Natural killer cell treated with Interleukin-12 subunit alpha and Interleukin-12 subunit beta and Interleukin-15 and Interleukin-18, amount 100 ng/mL, for 72 hours (primary cell): ENCODE data around the gene BEGAIN. TPM values are rescaled to one million over a fixed set of nuclear protein-coding genes. Genes with fewer than 3 reads are reported as not detected.

Source experiments
- ATAC-seq, 2 donors: fragments of 150-1000 bp; cut with Tn5 transposase in 1 of 2; sonication (Bioruptor Pico), chemical (Tn5 transposase) in 1 of 2; 2 replicates each; pipeline ENCODE4 v1.10.0; 2021
- DNase-seq: peaks from one replicate; pipeline ENCODE4 v3.0.0; 2022; ENCODE audit warnings: low spot score
- H3K27ac Mint-ChIP-seq, 2 donors: 1 replicate in 1 of 2; 2 replicates in 1 of 2; pipeline ENCODE4 v1.8.0; 2022; ENCODE audit warnings: mixed read lengths in 2 of 2, mild to moderate bottlenecking in 1 of 2, moderate library complexity in 1 of 2
- H3K27me3 Mint-ChIP-seq, 2 donors: 1 replicate in 1 of 2; 2 replicates in 1 of 2; pipeline ENCODE4 v1.8.0; 2022; ENCODE audit warnings: mixed read lengths in 2 of 2
- H3K36me3 Mint-ChIP-seq: one replicate; pipeline ENCODE4 v1.8.0; 2022; ENCODE audit warnings: mixed read lengths
- H3K4me1 Mint-ChIP-seq, 2 donors: 1 replicate in 1 of 2; 2 replicates in 1 of 2; pipeline ENCODE4 v1.8.0; 2022; ENCODE audit warnings: low read depth in 2 of 2, mixed read lengths in 2 of 2, mild to moderate bottlenecking in 1 of 2
- H3K4me3 Mint-ChIP-seq: one replicate; pipeline ENCODE4 v1.8.0; 2022; ENCODE audit warnings: mixed read lengths
- H3K9me3 Mint-ChIP-seq: 2 replicates; pipeline ENCODE4 v1.8.0; 2022; ENCODE audit warnings: mixed read lengths
- total RNA-seq, 2 donors: library from RNA; stranded (reverse); gene quantifications; one replicate each; pipeline ENCODE4 v1.2.3, GENCODE V29; 2022

The BEGAIN gene
- total RNA-seq, 2 donors from 2014 or later = not detected

DNA sequence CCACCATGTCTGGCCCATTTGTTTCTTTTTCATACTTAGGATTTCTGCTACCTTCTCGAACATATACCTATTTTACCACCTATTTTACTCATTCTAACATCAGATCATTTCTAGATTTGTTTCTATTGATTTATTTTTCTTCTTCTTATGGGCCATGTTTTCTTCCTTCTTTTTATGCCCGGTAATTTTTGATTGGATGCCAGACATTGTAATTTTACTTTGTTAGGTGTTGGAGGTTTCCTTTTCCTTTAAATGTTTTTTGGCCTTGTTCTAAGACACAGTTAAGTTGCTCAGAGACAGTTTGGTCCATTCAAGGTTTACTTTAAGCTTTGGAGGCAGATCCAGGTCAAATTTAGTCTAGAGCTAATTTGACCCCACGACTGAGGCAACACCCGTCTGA, 14.7 kb upstream of the BEGAIN start:
- no peak overlapping the region for H3K27ac Mint-ChIP-seq
- DNase-seq (no peak), ATAC-seq (no peak)
- no peak overlapping the region for H3K4me3 Mint-ChIP-seq
- H3K36me3 Mint-ChIP-seq = peaks cover 21% of the 10 kb centered on the region
- H3K4me1 Mint-ChIP-seq = no peaks in the 10 kb centered on the region
- H3K27me3 Mint-ChIP-seq = peaks cover 45 to 51% of the 10 kb centered on the region in 2 donors
- peaks cover 12% of the 10 kb centered on the region for H3K9me3 Mint-ChIP-seq

DNA sequence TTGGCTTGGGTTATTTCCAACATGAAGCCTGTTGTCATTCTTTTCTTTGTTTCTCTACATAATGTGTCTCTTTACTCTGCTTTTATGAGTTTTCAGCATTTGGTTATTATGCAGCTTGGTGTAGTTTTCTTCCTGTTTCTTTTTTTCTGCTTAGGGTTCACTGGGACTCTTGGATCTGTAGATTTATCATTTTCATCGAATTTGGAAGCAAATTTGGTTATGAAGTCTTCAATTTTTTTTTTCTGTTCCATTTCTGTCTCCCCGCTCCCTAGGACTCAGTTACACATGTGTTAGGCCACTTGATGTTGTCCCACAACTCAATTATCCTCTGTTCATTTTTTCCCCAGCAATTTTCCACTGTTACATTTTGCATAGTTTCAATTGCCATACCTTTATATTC, 13.8 kb upstream of the BEGAIN start:
- H3K4me3 Mint-ChIP-seq = no peak overlapping the region
- peaks cover 12% of the 10 kb centered on the region for H3K9me3 Mint-ChIP-seq
- no peak overlapping the region for H3K27ac Mint-ChIP-seq
- H3K4me1 Mint-ChIP-seq = no peaks in the 10 kb centered on the region
- H3K36me3 Mint-ChIP-seq = peaks cover 21% of the 10 kb centered on the region
- ATAC-seq (no peak), DNase-seq (no peak)
- peaks cover 45 to 51% of the 10 kb centered on the region in 2 donors for H3K27me3 Mint-ChIP-seq

DNA sequence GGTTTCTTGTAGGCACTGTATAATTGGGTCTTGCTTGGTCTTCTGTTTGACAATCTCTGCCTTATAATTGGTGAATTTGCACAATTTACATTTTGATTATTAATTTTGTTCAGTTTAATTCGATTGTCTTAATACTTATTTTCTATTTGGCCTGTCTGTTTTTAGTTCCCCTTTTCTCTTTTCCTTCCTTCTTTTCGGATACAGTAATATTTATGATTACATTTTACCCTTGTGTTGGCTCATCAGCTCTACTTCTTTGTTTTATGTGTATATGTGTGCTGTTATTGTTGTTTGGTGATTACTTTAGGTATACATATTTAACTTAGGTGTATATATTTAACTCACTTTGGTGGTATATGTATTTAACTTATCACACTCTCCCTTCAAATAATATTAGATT, 12.8 kb upstream of the BEGAIN start:
- H3K27me3 Mint-ChIP-seq = peaks cover 50 to 58% of the 10 kb centered on the region in 2 donors
- H3K27ac Mint-ChIP-seq = no peak overlapping the region
- H3K36me3 Mint-ChIP-seq = peaks cover 21% of the 10 kb centered on the region
- DNase-seq (no peak), ATAC-seq (no peak)
- H3K9me3 Mint-ChIP-seq = peaks cover 12% of the 10 kb centered on the region
- no peaks in the 10 kb centered on the region for H3K4me1 Mint-ChIP-seq
- H3K4me3 Mint-ChIP-seq = no peak overlapping the region

DNA sequence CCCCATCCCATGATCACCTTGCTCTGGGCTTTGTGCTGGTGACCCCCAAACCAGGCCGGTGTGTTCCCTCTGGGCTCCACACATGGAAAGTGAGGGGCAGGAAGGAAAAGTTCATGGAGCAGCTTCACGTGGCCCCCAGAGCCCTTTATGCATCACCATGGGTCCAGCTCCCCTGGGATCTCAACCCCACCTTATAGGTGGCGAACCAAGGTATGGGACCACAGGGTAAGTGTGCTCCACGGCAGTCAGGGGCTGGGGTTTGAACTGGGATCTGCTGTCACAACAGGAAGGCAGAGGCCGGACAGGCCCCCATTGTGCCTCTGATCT, 7.4 kb upstream of the BEGAIN start:
- DNase-seq = no peak
- Mint-ChIP-seq H3K36me3 (no peaks in the 10 kb centered on the region), H3K4me1 (no peaks in the 10 kb centered on the region), H3K27me3 (peaks cover 34 to 38% of the 10 kb centered on the region in 2 donors), H3K27ac (no peak overlapping the region), H3K9me3 (no peaks in the 10 kb centered on the region), H3K4me3 (no peak overlapping the region)
- no peak for ATAC-seq

DNA sequence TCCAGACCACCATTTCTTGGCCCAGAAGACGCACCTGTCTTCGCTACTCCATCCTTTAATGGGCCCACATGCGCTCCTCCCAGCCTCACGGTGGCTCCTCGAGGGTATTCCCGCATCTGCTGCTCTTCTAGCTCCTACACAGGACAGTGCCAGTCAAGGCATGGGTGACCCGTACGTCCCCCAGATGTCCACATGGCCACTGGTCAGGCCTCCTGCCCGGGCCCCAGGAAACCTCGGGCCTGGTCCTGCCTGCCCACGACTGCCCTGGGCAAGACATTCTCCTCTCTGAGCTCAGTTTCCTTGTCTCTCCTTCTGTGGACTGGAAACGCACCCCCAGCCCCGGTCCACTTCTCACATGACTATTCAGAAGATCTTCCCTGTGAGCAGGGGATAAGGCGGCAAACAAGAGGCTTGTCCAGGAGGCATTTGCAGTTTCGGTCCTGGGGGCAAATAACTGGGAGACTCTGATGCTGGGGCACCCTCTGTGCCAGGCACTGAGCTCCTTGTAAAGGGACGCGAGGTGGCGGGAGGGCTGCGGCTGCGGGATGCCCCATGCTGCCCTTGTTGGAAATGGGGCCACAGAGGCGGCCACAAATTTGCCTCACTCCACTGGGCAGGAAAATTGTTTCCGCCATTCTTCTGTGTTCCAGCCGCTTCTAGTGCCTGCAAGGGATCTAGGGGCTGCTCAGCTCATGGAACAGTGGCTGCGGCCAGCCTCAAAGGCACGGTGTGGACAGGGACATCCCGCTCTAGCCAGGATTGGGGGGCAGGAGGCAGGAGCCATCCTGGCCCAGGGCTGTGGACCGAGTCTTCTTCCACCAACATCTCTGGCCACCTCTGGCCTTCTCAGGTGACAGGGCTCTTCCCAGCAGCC, 6.8 kb upstream of the BEGAIN start:
- Mint-ChIP-seq H3K9me3 (no peaks in the 10 kb centered on the region), H3K4me1 (no peaks in the 10 kb centered on the region), H3K36me3 (no peaks in the 10 kb centered on the region), H3K4me3 (no peak overlapping the region), H3K27ac (no peak overlapping the region), H3K27me3 (peaks cover 28 to 34% of the 10 kb centered on the region in 2 donors)
- DNase-seq (peak; percentile 44), ATAC-seq (no peak)

DNA sequence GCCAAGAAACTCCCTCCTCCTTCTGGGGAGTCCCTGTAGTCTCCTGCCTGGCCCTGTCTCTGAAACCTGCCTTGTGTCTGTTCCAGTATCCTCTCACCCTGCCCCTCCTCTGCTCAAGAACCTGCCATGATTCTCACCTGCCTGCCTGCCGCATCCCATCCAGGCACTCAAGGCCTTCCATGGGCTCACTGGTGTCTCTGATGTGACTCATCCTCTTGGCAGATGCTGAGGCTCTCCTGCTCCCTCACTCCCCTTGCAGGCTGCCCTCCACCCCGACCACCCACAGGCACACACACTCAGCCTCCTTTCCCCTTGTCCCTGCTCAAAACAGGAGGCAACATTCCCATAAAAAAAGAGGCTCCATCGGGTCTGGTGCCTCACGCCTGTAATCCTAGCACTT, 5.8 kb upstream of the BEGAIN start:
- no peaks in the 10 kb centered on the region for H3K36me3 Mint-ChIP-seq
- no peak overlapping the region for H3K27ac Mint-ChIP-seq
- ATAC-seq (no peak), DNase-seq (peak; percentile 34)
- H3K27me3 Mint-ChIP-seq = peaks cover 32 to 36% of the 10 kb centered on the region in 2 donors
- H3K4me3 Mint-ChIP-seq = no peak overlapping the region
- no peaks in the 10 kb centered on the region for H3K4me1 Mint-ChIP-seq
- no peaks in the 10 kb centered on the region for H3K9me3 Mint-ChIP-seq

DNA sequence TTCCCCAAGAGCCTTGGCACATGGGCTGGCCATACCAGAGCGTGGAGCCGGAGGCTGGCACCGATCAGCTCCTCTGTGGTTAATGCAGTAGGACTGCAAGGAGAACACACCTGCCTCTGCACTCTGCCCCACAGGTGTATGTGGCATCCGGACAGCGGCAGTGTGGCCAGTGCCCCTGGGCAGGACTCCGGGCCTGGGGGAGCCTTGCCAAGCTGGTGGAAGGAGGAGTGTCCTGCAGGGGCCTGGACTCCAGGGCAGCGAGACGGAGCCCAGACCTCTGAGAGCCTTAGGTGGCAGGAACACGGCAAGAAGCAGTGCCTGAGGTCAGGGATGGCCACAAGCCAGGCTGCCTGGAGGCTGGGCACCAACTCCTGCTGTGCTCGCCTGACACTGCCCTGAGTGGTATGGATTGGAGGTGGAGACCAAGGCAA, 5.3 kb upstream of the BEGAIN start:
- peaks cover 28 to 35% of the 10 kb centered on the region in 2 donors for H3K27me3 Mint-ChIP-seq
- ATAC-seq = peak in 1 of 2 donors; percentile 32

DNA sequence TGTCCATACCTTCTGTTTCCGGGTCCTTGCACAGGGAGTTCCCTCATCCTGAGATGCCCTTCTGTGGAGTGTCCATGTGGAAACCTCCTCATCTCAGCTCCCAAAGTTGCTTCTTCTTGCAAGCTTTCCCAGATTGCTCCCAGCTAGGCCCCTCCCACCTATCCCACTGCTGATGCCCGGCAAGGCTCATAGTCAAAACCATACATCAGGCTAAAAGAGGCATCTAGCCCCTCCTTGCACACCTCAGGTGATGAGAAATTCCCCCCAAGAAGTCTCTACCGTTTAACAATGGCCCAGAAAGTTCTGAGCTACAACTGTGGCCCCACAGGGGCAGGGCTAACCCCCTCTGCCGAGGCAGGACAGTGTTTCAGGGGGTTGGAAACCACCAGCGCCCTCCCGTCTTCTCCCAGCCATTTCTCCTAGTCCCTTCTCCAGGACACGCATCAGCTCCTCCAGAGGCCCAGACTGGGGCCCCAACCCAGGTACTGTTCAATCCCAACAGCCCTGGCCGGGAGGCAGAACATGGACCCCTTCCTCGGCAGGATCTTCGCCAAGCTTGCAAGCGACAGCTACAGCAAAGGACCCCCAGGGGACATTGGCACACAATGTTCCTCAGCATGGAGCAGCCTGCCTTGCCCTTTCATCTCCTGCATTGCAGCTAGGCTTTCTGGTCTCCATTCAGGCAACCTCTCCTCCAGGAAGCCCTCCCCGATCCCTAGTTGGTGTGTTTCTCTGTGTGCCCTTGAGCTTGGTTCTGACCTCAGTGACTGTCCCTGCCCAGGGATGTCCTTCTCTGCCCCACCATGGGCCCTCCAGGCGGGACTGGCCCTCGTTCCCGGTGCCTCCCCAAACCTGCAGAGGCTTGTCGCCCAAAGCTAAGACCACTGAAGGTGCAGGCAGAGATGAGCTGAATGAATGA, 4.5 kb upstream of the BEGAIN start:
- DNase-seq = peak; percentile 42
- no peak for ATAC-seq
- Mint-ChIP-seq H3K36me3 (no peaks in the 10 kb centered on the region), H3K27me3 (peaks cover 24 to 32% of the 10 kb centered on the region in 2 donors), H3K4me1 (no peaks in the 10 kb centered on the region), H3K4me3 (no peak overlapping the region), H3K9me3 (no peaks in the 10 kb centered on the region), H3K27ac (no peak overlapping the region)

More for the DNA sequence above, 5.3 kb upstream of the BEGAIN start:
- Mint-ChIP-seq H3K36me3 (no peaks in the 10 kb centered on the region), H3K27ac (no peak overlapping the region), H3K4me3 (no peak overlapping the region), H3K4me1 (no peaks in the 10 kb centered on the region), H3K9me3 (no peaks in the 10 kb centered on the region)
- DNase-seq = peak; percentile 29

DNA sequence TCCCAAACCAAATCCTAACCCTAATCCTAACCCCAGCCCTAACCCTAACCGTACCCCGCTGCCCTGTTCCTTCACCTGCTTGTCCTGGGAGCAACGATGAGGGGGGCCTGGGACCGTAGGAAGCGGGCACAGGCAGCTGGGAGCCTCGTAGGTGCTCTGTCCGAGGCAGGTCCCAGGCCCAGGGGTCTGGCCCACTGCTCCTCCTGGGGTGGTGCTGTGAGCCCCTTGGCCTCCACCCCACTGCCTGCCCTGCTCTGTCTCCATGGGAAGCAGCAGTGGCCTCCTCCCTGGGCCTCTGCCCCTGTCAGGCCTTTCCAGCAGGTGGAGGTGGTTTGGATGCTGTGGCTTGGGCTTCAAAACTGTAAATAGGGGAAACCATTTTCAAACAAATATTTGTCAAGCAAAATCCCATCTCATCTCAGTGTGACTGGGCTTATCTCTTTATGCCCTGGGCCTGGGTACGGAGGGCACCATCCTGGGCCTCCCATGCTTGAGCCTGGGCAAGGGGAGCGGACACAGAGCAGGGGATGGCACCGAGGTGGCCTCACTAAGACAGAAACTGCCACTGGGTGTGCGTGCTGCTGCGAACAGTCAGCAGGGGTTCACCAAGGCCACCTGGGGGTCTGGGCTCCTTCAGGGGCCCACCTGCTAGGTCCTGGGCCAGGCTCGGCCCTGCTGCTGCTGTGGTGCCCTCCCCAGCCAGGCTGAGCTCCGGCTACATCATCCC, 3.7 kb upstream of the BEGAIN start:
- Mint-ChIP-seq H3K4me3 (no peak overlapping the region), H3K27ac (no peak overlapping the region), H3K9me3 (no peaks in the 10 kb centered on the region), H3K4me1 (no peaks in the 10 kb centered on the region), H3K27me3 (peaks cover 24 to 32% of the 10 kb centered on the region in 2 donors), H3K36me3 (no peaks in the 10 kb centered on the region)
- DNase-seq = no peak
- no peak for ATAC-seq

DNA sequence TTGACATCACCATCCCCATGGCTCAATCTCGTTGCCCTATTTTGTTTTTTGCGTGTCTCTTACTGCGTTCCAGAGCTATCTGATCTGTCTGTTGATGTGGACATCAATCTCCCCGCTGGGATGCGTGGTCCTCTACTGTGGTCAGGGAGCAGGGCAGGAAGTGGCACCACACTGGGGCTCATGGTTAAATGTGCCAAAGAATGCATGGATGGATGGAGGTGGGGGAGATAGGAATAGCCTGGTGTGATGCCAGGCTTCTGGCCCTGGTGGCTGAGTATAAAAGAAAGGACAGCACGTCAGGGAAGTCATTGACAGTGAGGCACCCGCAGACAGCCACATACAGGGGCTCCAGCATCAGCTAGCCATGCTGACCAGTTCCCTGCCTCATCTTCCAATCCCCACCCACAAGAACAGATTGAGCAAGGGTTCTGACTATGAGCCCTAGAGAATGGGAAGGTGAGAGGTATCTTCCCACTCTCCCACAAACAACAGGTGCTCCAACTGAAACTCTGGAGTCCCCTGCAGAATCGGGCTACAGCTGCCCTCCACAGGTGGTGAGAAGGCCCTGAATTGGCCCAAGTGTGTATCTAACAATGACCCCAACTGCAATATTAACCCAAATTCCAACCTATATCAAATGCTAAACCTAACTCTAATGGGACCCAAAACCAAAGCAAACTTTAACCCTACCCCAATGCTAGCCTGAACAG, 2.7 kb upstream of the BEGAIN start:
- DNase-seq (peak; percentile 45), ATAC-seq (no peak)
- Mint-ChIP-seq H3K27me3 (peaks cover 19 to 26% of the 10 kb centered on the region in 2 donors), H3K9me3 (no peaks in the 10 kb centered on the region), H3K27ac (no peak overlapping the region), H3K36me3 (no peaks in the 10 kb centered on the region), H3K4me1 (no peaks in the 10 kb centered on the region), H3K4me3 (no peak overlapping the region)

DNA sequence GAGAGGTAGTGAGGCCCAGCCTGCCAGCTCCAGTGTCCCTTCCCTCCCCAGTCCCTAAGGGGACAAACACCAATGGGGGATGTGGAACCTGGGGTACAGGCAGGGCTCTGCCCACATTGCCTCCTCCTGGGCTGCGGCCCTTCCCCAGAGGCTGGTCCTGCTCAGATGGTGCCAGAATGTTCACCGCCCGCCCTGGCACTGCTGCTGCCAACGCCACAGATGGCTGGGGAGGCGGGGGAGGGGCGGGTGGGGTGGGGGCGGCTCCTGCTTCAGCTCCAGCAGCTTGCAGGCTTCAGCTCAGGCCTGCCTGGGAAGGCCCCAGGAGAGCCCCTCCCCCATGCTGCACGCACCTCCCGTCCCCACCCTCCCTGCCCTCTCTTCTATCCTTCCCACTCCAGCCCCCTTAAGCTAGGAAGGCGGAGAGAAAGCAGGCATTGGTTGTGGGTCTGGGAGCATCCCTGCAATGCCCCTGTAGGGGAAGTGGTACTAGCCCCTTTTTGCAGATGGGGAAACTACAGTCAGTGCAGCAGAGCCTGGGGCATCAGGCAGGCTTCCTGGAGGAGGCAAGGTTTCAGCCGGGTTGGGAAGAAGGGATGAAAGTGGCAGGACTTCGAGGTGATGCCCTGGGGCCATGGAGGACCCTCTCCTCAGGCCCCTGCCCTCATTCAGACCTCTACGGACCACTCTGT, 2.0 kb upstream of the BEGAIN start:
- Mint-ChIP-seq H3K4me3 (no peak overlapping the region), H3K27me3 (peaks cover 19 to 26% of the 10 kb centered on the region in 2 donors), H3K27ac (no peak overlapping the region), H3K9me3 (no peaks in the 10 kb centered on the region), H3K36me3 (no peaks in the 10 kb centered on the region), H3K4me1 (no peaks in the 10 kb centered on the region)
- ATAC-seq = no peak
- peak; percentile 42 for DNase-seq

DNA sequence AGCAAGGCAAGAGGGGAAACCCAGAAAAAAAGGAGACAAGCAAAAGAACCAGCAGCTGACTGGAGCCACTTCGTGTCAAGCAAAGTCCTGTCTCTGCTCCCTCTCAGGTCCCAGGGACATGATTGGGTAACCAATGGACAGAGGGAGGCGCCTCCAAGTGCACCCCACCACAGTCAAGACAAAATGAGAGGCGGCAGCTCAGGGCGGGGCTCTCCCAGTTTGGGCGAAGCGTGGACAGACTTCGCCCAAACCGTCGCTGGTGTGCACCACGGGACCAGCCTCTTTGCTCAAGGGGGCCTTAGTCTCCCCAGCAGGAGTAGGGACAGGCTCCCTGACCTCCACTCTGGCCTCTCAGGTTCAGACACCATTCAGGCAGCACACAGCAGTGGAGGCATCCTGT, 1.5 kb upstream of the BEGAIN start:
- peaks cover 19 to 26% of the 10 kb centered on the region in 2 donors for H3K27me3 Mint-ChIP-seq
- H3K27ac Mint-ChIP-seq = no peak overlapping the region
- no peak for ATAC-seq
- H3K4me3 Mint-ChIP-seq = no peak overlapping the region
- H3K36me3 Mint-ChIP-seq = no peaks in the 10 kb centered on the region
- H3K9me3 Mint-ChIP-seq = no peaks in the 10 kb centered on the region
- no peaks in the 10 kb centered on the region for H3K4me1 Mint-ChIP-seq
- DNase-seq = peak; percentile 44
